Non-pigmented ciliary epithelial cell (primary cell): Measurements from ENCODE around the gene SEPTIN11.
"Not testable (repeated sequence)": the region's sequence is repeated elsewhere in the genome, so short reads cannot be mapped to it uniquely, and the experiment has no call there.

Experiments
- DNase-seq: peaks from one replicate; pipeline ENCODE4 v3.0.0-alpha.2; 2010; ENCODE audit warnings: low read depth

SEPTIN11 gene

DNA sequence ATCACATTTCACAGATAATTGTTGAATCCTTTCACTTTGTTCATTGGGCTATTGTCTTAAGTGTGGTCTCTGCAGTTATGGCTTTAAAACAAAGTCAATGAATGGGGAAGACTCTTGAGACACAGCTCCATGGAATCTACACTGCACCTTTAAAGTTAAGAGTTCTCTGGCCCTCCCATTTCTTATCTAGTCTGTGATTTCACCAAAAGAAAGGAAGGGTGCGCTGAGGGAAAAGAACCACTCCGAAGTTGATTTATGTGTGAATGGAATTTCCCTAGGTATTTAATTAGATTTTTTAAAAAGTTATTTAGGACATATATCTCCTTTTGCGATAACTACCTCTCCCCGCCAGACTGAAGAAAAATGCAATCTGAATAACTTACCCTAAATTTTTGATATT, 2.5 kb downstream of the SEPTIN11 start:
- DNase-seq: no peak

DNA sequence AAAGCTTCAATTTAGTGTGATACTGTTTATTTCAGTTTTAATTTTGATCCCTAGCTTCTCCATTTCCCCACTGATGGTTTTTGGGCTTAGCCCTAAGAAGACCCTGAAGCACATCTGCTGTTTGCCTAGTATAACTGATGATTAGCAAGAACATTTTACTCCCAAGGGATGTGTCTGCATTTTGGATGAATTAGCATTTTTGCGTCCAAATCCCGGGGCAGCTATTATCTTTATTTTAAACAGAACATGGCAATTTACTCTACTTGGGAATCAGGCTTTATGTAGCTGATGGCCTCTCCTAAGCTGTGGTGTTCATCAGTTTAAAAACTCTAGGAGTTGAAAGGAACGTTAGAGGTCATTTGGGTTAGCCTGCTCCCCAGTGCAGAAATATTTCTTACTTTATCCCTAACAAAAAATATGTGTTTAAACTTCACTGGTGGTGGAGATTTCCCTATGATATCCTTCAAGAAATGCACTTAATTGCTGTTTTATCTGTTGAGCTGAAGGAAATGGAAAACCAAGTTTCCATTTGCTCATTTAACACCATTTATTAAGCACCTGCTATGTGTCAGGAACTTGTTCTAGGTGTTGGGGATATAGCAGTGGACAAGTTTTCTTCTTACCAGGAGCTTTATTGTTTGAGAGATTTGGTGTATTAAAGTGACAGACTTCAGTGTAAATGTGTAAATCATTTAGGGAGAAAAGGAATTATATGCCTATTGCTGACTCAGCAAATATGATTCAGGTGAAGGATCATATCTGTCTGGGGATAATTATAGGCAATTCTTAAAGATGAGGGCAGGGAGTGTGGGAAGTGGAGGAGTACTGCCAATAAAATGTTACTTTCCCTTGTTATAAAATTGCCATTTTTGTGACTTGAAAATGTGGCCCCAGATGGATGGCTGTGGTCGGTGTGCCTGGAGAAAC, 3.4 kb downstream of the SEPTIN11 start:
- DNase-seq: no peak

DNA sequence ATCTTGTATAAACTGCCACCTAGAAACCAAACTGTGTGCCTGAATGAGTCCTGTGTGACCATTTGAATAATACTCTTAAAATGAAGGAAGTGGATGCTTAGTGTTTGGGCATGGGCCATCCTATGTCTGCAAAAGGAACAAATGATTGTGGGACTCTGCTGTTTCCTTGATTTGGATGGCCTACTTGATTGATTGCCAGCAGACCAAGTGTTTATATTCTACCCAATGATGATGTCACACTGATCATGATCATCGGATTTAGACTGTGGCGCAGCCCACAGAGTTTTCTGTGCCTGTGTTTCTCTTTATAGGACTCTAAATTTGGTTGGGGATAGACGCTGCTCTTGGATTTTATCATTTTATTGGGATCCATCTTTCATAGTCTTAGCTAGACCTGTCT, 4.4 kb downstream of the SEPTIN11 start:
- no peak for DNase-seq

DNA sequence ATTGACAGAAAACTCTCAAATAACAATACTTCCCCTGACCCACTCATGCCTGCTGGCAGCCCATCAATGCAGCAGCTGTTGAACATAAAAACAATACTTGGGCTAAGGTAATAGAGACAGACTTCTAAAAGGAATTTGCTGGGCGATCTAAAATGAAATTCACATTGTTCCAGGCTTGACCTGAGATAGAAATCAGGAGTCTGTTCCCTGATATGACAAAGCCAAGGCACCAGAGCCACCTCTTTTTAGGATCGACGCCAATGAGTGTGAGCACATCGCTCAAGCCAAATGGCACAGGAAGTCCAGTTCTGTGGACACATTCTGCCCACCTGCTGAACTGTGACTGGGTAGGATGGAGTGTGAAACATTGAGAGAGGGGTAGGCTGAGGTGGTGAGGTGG, 4.9 kb downstream of the SEPTIN11 start:
- DNase-seq: no peak

DNA sequence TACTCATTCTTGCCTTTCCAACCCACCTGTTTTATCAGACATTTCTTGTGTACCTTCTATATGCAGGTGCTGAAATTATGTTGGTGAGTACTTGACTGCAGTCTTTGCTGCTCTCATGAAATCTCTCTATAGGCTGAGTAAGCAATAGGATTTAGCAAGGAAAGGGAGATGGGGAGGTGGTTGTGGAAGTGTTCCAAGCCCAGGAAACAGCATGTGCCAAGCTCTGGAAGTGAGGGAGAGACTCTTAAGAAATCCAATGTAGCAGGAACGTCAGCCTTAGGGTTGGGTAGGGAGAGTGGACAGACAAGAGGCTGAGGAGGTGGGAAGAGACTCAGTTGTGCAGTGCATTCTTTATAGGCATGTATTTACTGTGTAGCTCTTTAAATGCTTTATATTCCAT, 5.6 kb downstream of the SEPTIN11 start:
- no peak for DNase-seq

DNA sequence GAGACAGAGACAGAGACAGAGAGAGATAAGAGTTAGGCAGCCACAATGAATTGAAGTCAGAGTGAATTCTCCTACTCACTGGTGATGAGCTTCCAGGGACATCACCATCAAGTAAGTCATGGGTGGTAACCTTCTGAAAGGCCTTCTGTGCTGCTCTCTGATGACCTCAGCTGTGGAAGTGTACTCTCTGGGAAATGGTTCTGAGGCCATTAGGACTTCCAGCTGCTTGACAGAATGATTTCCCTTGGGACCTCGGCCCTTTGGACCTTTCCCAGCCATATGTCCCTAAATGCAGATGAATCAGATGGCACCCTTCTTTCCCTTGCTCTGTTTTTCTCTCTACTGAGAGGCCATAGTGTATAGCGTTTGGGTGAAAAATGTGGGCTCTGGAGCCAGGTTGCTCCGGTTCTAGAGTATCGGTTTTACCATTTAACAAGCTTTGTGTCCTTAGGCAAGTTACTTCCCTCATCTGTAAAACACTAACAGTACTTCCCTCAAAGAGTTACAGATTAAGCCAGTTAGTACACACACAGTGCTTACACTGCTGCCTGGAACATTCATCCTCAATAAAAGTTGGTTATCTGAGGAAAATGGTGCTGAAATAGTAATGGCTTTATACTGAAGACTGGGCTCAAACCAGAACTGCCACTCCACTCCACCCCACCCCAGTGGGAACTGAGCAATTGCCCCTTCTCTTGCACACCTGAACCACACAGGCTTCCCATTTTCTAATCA, 7.6 kb downstream of the SEPTIN11 start:
- no peak for DNase-seq

DNA sequence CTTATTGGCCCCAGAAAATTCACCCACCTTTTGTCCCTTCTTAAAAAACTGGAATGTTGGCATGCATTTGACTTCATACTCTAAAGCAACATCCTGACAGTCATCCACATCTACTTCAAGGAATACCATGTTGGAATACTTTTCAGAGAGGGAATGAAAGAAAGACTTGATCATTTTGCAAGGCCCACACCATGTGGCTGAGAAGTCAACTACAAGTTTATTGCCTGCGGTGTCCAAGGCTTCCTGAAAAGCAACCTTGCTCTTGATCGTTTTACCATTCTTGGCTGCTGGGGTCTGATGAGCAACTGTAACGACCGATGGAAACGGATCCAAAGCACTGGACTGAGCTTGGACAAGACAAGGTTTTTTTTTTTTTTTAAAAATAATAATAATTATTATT, 9.3 kb downstream of the SEPTIN11 start:
- no peak for DNase-seq

DNA sequence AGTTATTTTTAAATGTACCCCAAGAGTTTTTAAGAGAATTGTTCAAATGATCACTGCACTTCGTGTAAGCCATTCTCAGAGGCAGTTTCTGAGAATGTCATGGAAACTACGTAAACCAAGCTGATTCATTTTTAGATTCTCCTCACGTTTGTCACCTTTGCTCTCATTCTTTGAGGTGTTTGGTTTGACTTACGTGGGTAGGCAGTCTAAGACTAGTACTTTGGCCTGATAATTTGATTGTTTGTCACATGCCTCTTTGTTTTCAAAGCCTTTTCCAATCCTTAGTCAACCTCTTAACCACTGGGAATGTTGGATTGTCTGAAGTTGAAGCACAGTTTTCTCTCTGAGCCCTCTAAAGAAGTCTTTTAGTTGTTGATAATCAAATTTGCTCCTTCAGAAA, 10.5 kb downstream of the SEPTIN11 start:
- DNase-seq: no peak

DNA sequence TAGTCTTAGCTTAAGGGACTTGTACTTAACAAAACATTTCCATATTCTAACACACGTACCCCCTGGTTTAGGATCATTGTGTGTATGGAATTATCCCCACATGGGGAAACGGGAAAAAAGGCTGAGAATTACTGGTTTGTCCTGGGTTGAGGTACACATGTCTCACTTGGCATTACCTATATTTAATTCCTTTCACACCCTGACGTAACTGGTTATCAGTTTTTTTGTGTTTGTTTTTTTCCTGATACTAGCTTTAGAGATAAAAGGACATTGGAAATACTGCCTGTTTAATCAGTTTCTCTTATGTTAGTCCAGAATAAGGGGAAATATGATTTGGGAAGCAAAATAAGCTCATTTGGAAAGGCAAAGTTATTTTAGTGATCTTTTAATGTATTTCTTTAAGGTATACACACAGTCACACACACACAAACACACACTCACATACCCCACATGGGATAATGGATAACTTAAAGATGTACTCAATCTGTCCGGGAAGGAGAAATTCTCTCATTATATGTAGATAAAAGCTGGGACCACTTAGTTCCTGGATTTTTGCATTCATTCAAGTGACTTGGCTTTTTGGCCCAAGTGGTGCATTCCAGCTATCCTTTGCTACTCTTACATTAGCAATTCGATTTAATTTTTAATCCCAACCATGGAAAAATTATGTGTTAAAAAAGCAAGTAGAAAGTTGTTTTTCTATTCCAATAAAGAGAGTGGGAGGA, 13.0 kb downstream of the SEPTIN11 start:
- DNase-seq: no peak

DNA sequence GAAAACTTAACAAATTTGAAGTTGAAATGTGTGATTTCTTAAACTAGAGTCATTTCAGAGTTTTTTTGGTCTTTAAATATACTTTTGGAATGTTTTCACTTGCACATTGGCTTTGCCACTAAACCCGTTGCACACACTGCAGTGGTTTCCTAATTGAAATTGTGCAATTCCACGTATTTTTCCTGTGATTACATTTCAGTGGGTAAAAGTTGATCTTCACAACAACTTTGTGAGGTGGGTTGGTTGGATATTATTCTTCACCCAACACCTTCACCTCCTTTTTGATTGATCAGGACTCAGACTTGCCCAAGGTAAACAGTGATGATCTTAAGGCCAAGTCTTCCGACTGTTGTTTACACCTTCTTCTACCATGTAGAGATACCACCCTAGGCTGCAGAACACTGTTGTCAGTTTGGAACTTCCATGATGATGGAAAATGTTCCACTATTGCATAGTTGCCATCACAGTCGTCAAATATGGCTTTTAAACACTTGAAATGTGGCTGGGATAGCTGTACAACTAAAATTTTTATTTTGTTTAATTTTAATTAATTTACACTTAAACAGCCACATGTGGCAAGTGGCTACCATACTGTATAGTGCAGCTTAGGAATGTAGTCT, 13.7 kb downstream of the SEPTIN11 start:
- no peak for DNase-seq

DNA sequence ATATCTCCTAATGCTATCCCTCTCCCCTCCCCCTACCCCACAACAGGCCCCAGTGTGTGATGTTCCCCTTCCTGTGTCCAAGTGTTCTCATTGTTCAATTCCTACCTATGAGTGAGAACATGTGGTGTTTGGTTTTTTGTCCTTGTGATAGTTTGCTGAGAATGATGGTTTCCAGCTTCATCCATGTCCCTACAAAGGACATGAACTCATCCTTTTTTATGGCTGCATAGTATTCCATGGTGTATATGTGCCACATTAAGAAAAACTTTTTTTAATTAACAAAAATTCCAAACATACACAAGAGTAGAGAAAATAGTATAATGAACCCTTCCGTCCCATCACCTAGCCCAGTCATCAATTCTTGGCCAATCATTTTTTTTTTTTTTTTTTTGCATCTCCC, 14.4 kb downstream of the SEPTIN11 start:
- DNase-seq: not testable (repeated sequence)

DNA sequence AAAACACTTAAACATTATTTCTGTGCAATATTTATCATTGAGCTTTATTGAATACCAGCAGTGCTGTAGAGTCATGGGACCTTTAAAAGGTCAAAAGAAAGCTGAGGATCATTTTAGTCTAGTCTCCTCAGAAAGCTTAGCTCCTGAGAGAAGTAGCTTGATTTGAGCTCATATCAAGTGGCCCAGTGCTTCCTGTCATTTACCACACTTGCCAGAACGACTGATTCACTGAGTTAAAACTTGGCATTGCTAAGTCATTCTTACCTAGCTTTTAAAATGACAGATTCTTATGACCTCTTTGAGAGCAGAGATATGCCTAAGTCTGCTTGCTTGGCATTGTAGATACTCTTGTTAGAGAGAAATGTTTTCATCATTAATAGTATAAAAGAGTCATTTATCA, 15.2 kb downstream of the SEPTIN11 start:
- no peak for DNase-seq

DNA sequence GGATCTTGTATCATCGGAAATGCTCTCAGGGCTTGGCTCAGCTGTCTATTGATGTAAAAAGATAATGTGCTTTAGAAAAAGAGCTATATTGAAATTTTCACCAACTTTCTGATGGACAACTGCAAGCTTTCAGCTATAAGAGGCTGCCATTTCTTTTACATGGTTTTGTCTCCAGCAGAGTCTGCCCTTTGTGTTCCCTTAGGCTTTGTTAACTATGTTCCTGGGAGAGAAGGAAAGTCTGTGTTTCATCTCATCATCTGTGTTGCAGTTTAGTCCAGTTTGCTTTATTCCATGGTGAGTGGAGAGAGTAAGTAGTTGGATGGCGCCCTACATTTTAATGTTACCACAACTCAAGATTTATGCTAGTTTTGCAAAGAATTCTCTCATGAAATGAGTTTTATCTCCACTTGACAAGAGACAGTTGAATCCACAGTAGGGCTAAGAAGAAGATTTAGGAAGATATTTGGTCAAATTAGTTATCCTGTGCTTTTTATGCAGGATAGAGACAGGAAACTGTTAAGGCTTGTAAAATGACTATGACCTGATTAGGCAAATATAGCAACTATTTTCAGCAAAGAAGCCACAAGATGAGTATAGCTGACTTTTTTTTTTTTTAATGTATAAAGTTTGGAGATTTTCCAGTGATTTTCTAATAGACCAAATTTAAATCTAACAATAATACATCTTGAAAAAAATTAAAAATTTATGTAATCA, 16.5 kb downstream of the SEPTIN11 start:
- no peak for DNase-seq

DNA sequence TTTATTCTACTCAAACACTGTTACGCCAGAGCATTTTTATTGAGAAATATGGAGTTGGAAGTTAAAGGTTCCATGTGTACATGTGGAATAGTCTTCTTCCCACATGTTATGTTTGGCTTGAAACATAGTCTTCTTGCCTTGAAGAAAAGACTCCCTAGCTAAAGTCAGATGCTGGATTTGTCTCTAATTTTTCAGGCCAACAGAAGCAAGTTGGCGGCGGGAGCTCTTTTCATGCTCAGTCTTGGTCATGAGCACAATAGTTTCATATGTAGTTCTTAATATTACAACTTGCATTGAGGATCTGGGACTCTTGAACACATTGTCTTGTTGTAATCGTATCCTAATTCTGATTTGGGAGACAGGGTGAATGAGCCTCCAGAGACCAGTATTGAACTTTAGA, 19.4 kb downstream of the SEPTIN11 start:
- DNase-seq: no peak

DNA sequence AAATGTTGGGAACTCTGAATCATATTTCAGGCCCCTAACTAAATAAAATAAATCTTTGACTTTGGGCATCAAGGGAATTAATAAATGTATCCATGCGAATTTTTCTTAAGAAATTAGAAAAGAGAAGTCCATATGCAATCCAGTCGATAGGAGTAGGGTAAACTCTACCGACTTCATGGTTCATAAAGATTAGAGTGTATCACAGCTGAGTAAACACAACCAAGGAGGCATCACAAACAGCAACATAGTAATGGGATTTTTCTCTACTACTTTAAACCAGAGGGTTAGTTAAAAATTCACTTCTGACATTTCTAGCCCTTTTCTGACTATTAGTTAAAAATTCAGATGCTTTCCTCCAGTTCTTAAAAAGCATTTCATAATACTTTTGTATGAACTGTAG, 19.9 kb downstream of the SEPTIN11 start:
- DNase-seq: no peak

DNA sequence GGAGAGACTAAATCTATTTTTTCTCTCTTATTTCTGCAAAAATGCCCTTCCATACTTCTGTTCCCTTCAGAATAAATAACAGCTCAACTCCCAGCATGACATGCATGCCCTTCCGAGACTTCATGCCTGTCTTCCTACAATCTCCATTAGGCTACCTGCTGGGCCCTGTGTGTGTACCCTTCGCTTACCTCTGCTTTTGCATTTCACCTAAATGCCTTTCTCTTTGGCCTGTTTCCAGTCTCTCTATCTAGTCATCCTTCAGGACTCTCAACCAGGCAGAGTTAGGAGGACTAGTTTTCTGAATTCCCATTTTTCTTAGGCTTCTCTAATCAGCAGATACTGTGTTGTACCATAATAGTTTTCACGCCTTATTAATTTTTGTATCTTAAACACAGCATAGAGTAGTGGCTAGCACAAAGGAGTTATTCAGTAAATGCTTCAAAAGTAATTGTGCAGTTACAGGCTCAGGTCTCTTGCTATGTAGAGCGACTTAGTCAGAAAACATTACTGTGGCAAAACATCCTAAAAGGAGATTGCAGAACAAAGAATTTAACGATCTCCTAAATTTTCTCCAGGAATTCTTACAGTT, 20.5 kb downstream of the SEPTIN11 start:
- DNase-seq: no peak

DNA sequence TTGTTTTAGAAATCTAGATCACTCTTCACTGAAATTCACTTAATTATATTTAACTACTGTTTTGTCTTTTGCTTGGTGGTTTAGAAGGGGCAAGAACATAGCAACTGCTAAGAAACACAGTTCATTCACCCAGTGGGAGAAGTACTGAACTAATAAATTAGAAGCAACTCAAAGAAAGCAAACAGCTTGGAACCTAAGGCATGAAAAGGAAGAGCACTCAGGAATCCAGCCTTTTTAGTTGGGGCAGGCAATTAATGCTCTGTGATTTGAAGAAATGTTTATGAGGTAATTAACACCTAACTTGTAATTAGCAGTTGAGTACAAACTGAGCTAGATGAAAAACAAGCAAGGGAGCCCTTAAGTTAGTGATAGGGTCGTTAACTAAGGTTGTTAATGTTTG, 22.8 kb downstream of the SEPTIN11 start:
- DNase-seq: no peak

DNA sequence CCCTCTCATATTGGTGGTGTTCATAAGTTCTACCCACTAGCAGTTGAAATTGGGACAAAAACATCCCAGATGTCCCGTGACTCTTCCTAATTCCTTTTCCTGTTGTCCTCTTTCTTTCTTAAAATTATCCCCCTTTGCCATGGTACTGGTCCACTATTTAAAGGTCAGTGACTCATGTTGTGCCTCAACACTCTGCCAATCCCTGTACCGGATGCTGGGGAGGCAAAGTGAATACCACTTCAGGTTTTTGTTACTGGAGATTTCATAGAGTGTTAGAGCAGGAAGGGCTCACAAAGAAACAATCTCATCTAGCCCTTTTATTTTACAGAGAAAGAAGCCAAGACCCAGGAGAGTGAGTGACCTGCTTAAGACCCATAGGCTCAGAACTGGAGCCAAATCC, 24.6 kb downstream of the SEPTIN11 start:
- no peak for DNase-seq

DNA sequence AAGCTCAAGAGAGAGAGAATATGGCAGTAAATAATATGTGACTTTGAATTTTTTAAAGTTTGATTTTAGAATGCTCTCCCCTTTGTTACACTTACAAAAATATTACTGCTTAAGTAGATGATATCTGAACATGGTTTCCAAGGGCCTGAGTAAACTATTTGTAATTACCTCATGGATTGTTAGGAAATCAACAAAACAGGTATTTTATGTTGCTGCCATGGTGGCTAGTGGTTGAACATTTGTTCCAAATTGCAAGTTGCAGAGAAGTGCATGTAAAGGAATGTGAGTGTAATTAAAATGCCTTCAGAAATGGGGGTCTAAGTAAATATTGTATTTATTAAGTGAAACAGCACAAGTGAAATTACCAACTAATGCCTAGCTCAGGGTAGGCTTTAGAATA, 27.6 kb downstream of the SEPTIN11 start:
- no peak for DNase-seq

DNA sequence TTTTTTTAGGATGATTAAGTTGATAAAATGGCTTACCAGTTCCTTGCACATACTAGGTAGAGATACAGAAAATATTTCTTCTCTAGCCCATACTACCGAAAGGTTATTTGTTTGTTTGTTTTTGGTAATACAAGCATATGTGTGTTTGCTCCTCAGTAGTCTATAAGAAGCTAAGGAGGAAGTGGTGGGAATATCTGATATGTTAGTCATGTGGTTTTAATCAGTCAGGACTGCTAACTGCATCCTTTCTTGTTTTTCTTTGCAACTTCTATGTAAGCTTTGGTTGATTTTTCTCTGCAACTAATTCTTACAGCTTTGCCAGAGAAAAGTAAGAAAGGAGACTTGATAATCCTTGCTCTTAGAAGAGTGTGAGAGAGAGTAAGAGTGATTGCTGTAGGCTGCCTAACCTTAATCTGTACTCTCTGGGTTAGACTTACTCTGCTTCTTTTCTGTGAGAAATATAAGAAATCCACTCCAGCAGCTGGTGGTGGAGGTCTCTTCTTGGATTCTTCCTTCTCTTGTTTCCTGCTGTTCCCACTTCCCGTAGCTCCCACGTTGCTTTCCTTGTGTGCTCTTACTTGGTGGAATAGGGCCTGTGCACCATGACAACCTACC, 28.3 kb downstream of the SEPTIN11 start:
- no peak for DNase-seq

DNA sequence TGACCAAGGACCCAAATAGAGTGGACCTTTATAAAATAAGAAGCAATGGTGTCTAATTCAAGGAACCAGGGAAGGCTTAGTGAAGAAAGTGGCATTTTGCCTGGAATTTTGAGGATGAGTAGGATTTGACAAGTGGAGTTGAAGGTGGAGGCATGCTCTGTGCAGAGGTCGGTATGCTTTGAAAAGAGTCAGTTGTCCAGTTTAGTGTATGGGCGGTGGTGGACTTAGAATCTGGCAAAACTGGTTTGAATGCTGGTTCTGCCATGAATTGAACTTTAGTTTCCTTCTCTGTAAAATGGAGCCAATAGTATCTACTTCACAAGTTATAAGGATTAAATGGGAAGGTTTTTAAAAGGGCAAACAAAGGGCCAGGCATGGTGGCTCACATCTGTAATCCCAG, 29.7 kb downstream of the SEPTIN11 start:
- DNase-seq: no peak
